GM21528 (cell line): ENCODE results near the gene CCL27.
A peak's percentile ranks its signal among the peaks of the same experiment; 100 is the strongest.

Experiments
- ATAC-seq: cut with Tn5 transposase; IDR thresholded peaks from one replicate; pipeline ENCODE4 v1.9.1; 2021; ENCODE audit warnings: mild to moderate bottlenecking, moderate library complexity; ENCODE audit not compliant: unreplicated experiment, low FRiP score

Gene CCL27

DNA sequence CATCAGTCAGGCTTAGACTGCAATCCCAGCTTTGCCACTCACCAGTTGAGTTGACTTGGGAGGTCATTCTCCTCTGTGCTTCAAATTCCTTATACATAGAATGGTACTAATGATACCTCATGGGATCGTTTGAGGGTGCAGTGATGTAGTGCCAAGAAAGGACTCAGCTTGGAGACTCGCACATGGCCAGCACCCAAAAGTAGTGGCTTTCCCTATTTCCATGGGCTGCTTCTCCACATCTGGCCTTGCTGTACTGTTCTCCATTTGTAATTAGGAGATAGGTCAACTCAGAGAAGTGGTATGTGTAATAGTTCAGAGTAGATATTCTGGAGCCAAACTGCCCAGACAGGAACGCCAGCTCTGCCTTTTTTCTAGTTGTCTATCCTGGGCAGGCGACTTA is 23.1 kb upstream of the CCL27 start:
- ATAC-seq: no peak

DNA sequence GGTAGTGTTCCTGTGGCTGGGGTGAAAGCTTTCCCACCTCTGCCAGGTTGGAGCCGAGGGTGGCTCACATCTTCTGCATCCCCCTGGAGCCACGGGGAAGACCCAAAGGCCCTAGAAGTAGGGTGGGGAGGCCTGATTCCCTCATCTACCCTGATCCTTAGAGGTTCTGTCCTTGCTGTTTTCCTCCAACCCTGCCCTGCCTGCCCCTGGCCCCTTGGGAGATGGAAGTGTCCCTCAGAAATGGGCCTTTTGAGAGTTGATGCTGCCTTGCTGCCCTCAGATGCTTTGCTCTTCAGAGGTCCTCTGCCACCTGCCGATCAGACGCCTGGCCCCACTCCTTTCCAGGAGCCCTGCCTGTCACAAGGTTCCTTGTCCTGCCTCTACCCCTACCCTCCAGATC is 22.4 kb upstream of the CCL27 start:
- no peak for ATAC-seq

DNA sequence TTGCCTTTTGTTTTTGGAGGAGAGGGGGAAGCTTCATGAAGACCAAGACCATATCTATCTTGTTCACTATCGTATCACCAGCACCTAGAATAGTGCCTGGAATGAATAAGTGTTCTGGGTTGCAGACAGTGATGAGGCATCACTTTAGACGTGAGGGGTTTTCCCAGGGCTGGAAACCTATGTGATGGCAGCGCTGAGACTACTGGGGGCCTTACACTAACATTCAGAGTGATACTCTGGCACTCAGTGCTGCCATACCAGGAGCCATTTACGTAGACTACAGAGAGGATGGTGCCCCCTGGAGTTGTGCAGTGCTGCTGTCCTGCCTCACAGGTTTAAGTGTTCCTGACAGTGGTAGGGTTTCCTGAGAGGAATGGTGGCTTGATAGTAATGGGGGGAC is 21.7 kb upstream of the CCL27 start:
- no peak for ATAC-seq

- no peak for ATAC-seq
Observed at GRCh38 chr9:34675869-34676268, 13.4 kb upstream of the CCL27 start.

DNA sequence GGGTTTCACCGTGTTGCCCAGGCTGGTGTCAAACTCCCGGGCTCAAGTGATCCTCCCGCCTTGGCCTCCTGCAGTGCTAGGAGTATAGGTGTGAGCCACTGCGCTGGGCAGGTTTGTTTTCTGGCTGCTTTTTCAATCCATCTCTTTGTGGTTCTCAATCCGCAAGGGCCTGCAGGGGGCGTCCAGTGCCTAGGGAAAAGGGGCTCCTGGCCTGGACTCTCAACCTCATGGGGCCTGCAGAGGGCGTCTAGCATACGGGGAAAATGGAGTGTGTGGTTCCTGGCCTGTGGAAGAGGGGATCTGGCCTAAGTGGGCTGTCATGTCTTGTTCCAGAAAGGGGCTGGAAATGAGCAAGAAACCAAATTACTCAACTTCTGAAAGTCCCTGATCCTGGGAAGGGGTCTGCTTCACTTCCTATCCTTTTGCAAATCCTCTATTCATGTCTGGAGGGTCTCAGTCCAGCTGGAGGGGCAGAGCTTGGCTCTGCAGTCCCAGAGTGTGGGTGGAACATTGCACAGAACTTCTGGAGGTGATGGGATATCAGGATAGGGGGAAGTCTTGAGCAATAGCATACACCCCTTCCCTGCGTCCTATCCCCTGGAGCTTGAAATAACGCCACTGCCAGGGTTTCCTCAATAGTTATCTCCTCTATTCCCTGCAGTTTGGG is 12.7 kb upstream of the CCL27 start:
- no peak for ATAC-seq

DNA sequence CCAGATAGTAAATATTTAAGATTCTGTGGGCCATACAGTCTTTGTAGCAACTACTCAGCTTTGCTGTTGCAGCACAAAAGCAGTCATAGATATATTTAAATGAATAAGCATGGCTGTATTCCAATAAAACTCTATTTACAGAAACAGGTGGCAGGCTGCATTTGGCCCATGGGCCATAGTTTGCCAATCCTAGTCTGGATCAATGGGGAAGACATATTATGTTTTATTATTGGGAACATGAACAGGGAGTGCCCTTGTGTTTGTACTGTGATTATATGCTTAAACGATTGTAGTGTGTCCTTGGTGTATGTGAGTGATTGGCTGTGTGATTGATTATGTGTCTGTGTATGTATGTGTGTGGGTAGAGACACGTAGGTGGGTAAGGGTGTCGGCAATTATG is 12.0 kb upstream of the CCL27 start:
- ATAC-seq: no peak

DNA sequence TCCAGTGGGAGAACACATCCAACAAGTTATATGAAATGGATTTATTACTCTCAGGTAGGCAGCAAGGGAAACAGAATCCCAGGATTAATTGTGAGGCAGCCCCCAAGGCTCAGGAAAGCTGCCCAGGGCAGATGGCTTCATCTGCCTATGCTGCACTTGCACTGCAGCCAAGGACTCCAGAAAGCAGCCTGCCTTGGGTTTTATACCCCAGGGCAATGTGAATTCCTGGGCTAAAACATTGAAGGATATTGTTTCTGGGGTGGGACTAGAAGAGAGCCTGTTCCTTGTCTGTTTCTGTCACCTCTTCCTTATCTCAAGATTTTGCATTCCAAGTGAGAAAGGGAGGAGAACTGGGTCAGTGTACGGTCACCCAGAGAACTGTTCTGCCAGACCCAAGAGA is 8.8 kb upstream of the CCL27 start:
- no peak for ATAC-seq

DNA sequence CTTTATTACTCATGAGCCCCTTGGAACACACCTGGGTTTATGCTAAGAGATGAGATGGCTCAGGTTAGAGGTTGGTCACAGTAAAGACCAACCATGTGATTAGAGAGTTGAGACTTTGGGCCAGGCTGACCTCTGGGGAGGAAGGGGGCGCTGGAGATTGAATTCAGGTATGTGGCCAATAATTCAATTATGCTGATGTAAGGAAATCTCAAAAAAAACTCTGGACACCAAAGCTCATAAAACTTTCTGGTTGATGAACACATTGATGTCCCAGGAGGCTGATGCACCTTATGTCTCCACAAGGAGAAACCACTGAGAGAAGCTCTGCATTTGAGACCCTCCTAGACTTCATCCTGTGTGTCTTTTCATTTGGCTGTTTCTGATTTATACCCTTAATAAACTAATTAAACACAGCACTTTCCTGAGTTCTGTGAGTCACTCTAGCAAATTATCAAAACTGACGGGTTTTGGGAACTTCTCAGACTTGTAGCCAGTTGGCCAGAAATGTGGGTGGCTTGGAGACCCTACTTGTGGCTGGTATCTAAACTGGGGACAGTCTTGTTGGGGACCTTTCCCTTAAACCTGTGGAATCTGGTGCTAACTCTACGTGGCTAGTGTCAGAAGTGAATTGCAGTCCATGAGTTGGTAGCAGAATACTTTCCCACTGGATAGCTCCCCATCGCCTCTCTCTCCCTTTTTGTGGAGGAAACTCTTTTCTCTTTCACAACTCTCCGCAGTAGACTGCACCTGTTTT is 7.5 kb upstream of the CCL27 start:
- ATAC-seq: no peak

- ATAC-seq: peak; percentile 59
Observed at GRCh38 chr9:34665381-34666250, 3.2 kb upstream of the CCL27 start.

- peak; percentile 27 for ATAC-seq
Observed at GRCh38 chr9:34665067-34665380, 2.6 kb upstream of the CCL27 start.

DNA sequence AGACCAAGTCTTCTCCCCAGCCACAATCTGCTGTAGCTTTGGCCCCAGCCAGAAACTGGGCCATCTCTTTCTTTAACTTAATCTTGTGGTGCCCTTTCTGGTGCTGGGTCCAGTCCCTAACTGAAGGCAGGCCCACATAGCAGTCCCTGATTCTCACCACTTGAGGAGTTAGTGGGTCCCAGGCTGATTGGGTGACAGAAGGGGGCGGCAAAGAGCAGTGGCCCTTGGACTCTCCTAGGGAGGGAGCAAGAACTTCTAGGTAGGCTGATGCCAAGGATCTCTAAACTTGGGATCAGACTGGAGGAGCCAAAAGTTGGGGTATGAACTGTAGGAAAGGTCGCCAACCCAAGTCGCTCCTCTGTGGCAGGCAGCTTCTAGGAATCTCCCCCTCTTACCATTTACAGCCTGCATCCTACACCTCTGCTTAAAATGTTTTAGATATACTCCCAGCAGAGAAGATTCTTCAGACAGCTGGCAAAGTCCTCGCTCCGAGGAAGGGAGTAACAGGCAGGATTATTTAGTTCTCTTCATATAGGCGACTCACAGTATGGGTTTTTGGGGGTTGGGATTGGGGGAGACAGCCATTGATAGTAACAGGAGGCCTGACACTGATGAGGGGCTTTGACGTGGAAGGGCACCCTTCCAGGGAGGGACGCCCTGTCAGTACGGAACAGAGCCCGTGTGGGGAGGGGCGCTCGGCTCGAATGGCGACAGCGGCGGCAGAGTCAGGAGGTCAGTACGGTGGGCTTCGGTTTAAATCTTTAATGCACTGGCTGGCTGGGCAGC is 2.0 kb upstream of the CCL27 start:
- ATAC-seq: peak; percentile 37

- ATAC-seq: no peak
Observed at GRCh38 chr9:34663303-34663605, 797 bp upstream of the CCL27 start.

DNA sequence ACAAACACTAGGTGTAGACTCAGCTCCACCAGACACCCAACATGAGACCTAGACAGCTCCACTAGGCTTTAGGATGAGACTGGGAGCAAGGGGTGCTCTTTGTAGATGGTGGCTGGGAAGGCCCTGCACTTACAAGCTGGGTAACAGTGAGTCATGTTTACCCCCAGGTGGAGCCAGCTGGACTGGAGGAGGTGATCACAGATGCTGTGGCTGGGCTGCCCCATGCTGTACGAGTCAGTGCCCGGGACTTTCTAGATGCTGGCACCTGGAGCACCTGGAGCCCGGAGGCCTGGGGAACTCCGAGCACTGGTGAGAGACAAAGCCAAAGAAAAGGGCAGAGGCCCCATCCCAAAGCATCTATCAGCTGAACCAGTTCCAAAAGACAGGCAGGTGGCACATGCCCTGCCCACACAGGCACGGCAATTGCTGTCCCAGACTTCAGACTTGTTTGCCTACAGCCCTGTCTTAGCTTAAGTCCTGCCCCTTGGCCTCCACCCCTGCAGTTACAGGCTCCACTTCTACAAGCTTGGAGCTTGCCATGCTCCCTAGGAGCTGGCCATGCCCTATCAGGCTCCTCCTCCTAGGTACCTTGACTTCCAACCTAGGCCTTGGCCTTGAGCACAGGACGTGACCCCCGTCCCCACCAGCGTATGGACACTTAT is 2.7 kb downstream of the CCL27 start:
- ATAC-seq: no peak

GRCh38 chr9:34658461-34658860 is 4.0 kb downstream of the CCL27 start:
- ATAC-seq: no peak

- no peak for ATAC-seq
Observed at GRCh38 chr9:34656992-34657391, 5.5 kb downstream of the CCL27 start.

DNA sequence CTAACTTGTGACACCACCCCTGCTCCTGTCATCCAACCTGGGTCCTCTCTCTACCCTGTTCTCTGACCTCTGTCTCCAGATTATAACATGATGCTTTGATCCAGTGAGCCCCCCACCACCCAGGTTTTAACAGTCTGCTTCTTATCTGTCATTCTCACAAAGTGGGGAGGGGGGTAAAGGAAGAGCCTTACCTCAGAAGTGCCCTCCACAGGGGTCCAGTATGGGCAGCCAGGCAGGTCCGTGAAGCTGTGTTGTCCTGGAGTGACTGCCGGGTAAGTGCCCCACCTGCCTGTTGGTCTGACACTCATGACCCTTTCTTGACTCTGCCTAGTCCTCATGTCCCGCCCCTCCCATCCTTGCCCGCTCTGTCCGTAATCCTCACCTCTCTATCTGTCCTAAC is 7.1 kb downstream of the CCL27 start:
- ATAC-seq: no peak

DNA sequence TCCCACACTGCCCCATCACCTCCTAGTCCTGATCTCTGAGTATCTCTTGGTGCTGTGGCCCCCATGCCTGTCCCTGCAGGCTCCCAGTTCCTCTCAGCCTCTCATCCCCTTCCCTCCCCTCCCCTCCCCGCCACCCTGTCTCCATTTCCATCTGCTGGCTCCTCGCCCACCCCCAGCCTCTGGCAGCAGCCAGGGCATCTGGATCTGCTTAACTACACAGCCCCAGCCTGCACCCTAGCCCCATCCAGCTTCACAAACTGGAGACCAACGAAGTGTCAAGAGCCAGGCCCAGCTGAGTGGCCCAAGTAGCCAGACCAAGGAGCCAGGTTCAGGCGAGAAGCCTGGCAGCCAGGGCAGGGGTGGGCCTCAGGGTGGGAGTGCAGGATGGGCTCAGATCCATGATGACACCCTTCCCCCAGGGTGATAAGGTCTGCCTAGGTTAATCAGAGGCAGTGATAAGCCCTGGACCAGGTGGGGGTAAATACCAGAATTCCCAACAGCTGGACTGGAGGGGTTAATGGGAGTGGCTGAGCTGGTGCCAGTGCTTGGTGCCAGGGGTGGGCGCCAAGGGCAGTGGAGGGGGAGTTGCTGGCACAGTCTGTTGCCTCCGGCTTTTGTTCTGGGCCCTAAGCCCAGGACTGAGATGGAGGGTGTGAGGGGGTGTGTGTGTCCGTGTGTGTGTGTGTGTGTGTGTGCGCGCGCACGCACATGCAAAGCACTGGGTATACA is 8.0 kb downstream of the CCL27 start:
- no peak for ATAC-seq

DNA sequence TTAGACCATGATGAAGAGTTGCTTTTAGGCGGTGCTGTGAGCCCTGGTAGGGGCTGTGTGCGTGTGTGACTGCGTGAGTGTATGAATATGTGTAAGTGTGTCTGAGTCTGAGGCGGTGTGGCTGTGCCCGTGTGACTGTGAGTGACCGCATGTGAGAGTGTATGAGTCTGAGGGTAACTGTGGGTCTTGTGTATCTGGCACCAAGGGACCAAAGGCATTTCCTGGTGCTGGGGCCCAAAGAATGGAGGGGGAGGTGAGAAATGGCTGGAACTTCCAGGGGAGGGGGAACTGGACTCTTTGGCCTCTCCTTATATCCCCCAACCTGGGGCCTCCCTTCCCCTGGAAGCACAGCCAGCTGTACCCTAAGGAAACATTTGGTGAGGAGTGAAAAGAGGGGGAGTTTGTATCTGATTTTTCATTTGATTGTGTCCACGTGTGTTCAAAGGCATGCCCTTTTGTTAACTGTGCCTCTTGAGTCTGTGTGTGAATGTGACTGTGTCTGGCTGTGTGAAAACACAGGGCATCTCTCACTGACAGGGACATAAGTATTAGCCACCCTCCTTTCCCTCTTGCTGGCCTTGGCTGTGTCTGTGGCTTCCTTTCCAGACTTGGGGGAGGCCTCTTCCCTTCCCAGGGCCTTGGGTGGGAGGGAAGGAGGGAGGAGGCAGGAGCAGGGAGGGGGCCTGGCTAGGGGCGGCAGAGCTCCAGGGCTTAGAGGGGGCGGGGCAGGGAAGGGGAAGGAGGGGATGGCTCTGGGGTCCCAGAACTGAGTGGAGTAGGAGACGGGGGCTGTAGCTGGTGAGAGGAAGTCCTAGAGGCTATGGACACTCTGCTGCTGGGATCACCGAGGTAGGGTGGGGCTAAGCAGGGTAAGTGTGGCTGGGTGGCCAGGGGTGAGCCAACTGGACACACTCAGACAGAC is 9.0 kb downstream of the CCL27 start:
- no peak for ATAC-seq

DNA sequence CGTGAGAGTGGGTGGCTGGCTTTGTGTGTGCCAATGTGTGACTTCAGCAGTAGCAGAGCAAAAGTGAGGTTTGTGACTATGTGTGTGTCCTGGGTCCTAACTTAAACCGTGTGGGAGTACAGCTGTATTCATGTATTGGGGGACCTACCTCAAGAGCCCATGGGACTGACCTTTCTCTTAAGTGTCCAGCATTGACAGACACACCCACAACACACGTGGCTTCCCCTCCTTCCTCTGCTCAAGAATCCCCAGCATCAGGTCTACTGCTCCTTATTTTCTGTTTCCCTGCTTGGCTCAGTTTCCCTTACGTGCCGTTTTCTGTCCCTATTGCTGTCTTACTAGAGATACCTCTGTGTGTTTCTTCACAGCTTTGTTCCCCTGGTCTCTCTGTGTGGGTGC is 9.9 kb downstream of the CCL27 start:
- no peak for ATAC-seq
